NCI-H1417 (cell line): ENCODE data around the gene TGIF1.

ENCODE experiments used
- DNase-seq, 3 experiments: peaks; one replicate each; lab custom pipeline; 2025; lab: John Stamatoyannopoulos, UW

The TGIF1 gene

GRCh38 chr18:3434685-3435084 is 15.3 kb upstream of the TGIF1 start:
- no peak for DNase-seq

DNA sequence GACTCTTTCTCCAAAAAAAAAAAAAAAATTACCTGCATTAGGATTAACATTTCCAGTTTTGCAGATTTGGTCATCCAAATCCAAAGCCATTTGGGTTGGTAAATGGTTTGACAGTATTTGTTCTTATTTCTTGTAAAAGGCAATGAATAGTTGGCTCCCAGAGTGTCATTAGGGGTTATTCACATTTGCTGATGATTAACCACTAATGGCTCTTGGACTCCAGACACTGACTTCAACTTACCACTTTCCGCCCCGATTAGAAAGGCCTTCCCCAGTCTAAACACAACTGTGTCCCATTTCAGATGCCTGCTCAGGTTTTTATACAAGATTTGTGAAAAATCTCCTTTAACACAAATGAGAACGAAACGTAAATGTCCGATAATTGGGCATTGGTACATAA is 9.6 kb upstream of the TGIF1 start:
- no peak for DNase-seq

DNA sequence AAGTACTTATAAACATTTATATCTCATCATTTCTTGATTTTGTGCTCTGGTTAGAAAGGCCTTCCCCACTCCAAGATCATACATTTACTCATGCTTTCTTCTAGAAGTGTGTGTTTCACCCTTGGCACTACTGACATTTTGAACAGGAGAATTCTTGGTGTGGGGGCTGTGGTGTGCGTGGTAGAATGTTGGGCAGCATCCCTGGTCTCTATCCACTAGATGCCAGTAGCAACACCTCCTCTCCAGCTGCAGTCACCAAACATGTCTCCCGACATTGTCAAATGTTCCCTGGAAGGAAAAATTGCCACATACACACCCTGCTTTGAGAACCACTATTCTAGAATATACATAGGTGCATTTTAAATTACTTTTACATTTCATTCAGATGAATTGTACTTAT is 8.7 kb upstream of the TGIF1 start:
- DNase-seq, result peak; percentile 6 to 50 (median 8)

GRCh38 chr18:3442919-3443318 is 7.1 kb upstream of the TGIF1 start:
- no peak for DNase-seq

DNA sequence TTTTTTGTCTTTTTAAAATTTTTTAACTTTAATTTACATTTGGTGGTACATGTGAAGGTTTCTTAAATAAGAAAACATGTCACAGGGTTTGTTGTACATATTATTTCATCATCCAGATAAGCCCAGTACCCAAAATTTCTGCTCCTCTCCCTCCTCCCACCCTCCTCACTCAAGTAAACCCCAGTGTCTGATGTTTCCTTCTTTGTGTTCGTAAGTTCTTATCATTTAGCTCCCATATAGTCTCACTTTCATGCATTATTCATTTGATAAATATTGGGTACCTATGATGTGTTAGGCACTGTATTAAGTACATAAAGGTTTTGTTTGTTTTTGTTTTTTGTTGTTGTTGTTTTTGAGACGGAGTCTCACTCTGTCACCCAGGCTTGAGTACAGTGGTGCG is 5.7 kb upstream of the TGIF1 start:
- no peak for DNase-seq

- DNase-seq, result no peak
These were observed 5.0 kb upstream of the TGIF1 start for GRCh38 chr18:3444954-3445353.

DNA sequence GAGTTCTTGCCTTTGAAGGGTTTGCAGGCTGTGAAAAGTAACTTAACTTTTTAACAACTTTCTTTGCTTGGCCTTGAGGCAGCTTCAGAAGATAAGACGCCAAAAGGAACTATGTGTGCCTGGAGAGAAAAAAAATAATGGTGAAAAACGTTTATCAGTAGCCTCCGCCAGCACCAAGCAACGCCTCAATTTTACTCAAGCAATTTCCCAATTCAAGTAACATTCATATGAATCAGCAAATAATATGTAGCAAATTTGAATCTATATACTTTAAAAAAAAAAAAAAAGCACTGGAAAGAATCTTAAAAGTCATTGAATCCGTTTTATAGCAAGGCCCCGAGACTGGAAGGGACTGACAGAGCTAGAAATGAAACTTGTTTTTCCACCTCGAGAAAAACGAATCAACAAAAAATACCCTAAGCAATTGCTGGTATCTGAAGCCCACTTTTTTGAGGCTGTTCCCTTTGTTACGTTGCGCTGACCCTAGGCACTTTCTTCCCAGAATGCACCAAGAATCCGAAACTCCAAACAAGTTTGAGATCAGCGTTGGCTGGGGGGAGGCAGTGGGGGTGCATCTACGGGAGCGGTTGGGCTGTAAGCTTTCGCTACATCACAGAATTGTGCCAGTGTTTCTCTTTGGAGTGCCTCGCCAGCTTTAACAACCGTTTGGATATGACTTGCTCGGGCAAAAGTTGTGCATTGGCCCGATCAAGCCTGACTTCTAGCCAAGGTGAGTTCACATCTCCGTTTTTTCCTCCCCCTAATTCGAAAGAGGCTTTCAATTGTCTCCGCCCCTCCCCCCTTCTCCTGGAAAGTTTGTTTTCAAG is 2.7 kb upstream of the TGIF1 start:
- DNase-seq, result peak in 1 of 3 experiments; percentile 68

DNA sequence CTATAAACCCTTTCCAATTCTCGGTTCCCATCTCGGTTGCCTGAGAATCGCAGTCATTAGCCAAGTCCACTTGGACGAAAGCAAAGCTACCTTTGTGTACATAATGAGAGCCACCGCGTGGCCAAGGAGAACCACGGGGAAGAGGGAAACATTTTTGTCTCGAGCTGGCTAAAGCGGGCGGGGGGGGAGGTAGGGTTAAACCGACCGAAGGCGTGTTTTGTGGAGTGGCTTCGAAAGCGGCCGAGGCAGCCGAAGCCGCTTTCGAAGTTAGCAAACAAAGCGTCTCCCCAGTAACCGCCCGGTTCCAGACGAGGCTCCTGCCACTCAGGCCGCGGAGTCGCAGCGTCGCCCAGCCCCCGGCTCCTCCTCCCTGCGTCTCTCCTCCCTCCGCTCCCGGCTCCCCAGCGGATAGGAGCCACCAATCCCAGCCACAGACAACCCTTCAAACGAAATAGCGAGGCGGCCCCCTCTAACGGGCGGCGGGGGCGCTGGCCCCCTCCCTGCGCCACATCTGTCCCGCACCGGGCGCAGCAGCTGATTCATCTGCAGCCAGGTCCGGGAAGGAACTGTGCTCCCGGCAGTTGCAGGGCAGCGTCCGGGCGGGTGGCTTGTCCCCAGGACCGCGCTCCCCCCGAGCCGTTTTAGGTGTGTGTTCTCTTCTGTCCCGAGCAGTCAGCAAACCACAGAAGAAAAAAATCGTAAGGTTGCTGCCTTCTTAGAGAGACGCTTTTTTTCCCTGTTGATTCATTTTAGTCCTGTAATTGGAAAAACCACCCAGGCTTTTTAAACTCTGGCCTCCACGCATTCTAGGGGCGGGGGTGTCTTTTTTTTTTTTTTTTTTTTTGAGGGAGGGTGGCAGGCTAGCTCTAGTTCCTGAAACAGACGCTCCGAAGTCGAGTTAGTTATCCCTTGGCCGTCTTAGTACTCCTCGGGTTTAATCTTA is 1.8 kb upstream of the TGIF1 start:
- DNase-seq, result peak; percentile 93 to 95 (median 95)

DNA sequence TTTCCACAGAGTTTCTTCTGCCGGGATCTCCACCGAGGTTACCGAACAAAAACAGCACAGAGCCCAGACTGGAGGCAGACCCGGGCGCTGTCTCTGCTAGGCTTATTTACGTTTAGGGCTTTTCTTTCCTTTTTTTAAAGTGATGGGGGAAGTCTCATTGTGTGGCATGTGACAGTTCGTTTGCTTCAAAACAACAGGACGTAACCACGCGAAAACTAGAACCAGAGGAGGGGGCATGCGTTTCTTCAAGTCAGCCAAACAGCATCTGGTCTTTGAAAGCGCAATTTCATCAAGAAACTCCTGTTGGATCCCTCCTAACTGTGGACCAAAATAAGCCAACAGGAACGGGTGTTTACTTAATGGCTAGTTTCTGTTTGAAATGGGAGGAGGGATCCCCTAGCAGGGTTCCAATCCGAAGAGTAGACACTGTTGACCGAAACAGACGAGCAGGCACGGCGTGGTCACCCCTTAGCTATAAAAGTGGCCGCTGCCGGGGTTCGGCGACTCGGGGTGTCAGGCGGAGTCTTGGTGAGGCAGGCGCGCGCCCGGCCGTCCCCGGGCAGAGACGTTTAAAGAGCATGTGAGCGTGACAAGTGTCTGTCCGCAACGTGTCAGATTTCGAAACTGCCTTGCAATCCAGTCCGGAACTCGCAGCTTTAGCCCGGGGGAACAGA is 997 bp upstream of the TGIF1 start:
- DNase-seq, result peak; percentile 58 to 85 (median 77)

DNA sequence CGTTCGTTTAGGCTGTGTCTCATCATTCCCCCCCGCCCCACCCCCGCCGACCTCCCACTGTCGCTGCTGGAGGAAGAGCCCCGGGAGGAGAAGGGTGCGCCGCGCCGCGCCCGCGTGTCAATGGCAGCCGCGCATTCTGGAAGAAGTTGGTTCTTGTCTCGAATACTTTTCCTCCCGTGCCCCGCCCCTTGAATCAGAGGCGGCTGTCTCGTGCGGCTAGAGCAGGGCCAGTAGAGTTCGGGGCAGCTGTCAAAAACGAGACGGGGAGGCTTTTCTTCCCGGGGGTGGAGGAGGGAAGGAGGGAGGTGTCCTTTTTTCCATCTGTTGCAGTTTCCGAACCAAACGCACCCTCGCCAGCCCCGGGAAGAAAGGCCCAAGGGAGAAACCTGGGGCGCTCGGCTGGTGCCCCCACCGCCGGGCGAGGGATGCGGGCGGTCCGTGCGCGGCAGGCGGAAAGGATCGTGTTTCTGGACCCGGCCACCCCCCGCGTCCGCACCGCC is 410 bp upstream of the TGIF1 start:
- DNase-seq, result peak in 2 of 3 experiments; percentile 58 to 85

DNA sequence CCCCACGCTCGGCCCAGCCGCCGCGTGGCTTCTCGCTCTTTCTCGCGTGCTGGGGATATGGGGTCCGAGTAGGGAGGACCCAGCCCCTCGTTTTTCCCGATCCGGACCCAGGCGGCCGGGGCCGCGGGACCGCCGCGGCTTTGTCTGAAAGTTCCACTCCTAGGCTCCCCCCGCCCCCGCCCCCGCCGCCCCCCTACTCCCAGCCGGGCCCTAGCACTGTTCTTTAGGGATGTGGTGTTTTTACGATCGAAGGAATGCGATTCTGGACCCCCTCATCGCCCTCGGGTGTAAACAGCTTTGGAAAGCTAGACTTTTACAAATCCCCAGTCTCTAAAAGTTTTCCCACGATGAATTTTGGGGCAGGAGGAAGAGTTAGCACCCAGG is 819 bp downstream of the TGIF1 start:
- no peak for DNase-seq

DNA sequence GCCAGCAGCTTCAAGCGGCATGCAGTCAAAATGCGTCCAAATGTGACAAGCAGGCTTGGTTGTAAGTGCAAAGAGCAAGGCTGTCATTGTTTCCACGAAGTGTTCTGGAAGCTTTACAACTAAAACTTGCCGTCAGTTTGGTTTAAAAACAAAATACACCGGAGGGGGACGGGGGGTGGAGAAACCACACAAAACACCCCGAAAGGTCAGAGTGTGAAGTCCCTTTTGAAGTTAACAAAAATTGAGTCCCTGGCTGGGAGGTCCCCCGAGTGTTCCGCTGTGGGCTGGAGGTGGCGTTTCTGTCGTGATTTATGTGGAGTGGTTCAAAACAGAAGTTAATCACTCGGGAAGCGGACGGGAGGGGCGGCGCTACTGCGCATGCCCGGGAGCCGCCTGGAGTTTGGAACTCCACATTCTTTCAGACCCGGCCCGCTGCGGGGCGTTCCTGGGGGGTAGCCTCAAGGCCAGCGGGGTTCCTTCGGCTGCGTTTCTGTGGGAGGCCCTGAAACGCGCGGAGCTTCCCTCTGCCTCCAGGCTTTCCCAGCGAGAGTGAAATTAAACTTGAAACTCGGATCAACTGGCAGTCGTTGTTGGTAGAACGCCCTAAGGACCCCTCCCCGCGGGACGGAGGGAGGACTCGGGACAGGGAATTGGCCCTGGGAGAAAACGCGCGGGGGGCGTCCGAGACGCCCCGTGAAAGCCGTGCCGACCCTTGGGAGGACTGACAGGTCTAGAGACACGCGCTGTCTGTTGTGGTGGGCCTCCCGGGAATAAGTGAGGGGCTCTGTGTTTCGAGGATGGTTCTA is 1.4 kb downstream of the TGIF1 start:
- DNase-seq, result peak; percentile 62 to 67 (median 64)

GRCh38 chr18:3451989-3452749 is 2.2 kb downstream of the TGIF1 start:
- DNase-seq, result no peak

GRCh38 chr18:3452750-3453539 is 3.0 kb downstream of the TGIF1 start:
- no peak for DNase-seq

- DNase-seq, result no peak
These were observed 3.8 kb downstream of the TGIF1 start for GRCh38 chr18:3453540-3454364.

GRCh38 chr18:3454365-3455089 is 4.6 kb downstream of the TGIF1 start:
- peak in 2 of 3 experiments; percentile 7 to 50 for DNase-seq

DNA sequence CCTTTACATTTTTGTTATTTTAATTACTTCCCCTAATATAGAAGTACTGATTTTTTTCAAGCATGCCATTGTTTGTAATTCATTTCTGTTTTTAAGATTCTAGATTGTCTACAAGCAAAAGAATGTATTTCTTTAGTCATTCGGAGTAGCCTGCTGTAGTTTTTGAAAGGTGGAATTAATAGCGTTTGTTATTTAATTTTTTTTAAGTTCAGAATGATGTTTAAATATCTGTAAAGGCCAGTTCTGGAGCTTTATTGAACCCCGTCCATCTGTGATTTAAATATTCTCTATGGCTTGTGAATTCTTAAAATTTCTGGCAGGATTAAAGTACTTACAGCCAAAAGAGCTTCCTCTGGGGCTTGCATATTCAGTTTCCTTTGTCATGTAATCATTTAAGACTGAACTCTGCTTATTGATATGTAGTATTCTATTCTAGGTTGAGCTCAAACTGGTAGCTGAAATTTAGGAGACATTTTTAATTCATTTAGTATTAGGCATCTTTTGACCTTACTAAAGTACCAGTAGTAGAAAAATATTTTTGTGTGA is 5.2 kb downstream of the TGIF1 start:
- no peak for DNase-seq
